Measurements from ENCODE around the gene METRN.

Gene METRN

DNA sequence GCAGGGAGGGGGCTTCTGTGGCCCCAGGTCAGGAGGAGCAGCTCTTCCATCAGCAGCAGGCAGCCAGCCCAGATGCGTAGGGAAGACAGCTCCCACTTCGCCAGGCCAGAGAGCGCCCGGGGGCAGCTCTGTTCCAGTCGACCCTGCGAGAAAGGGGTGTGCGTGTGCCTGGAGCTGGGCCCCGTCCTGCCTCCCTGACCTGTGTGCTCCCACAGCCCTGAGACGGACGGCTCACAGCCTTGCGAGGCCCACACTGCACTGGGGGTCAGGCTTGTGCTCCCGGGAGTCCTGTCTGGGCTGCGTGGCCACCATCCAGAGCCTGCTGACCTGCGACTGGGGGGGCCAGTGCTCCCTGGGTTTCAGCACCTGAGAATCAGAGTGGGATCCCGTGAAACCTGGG lies 45.1 kb downstream of the METRN start:
- DNase-seq (ENCODE audit: low spot score) = no peak

DNA sequence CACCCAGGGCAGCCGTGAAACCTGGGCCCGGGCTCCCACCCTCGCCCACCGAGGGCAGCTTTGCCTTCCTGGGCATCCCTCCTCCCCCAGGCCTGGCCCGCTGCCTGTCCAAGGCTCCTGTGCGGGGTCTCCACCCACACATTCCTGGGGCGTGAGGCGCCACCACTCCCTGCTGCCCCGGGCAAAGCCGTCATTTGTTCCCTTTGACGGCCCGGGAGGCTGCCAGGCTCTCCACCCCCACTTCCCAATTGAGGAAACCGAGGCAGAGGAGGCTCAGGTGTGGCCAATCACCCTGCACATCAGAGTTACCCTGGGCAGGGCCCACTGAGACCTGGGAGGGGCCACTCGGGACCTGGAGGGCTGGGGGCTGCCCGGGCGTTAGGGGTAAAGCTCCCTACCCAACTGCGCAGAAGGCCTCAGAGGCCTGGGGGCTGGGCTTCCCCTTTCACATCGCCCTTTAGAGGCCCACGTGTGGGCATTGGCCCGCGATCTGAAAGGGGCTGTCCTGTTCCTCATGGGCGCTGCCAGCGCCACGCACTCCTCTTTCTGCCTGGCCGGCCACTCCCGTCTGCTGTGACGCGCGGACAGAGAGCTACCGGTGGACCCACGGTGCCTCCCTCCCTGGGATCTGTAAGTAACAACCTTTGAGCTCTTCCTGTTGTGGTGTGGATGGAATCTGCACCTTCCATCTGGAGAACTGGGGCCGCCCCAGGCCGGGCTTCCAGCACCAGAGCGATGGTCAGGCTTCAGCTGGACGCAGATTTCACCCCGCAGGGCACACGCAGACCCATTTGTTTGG lies 45.8 kb downstream of the METRN start, which contains the start of gene MSLN:
Gene MSLN (plus strand): TSS at position 190 of the 799 bp plus-strand sequence. CDS start 1,947 bp downstream, outside the sequence.
- no peak for DNase-seq (ENCODE audit: low spot score)

DNA sequence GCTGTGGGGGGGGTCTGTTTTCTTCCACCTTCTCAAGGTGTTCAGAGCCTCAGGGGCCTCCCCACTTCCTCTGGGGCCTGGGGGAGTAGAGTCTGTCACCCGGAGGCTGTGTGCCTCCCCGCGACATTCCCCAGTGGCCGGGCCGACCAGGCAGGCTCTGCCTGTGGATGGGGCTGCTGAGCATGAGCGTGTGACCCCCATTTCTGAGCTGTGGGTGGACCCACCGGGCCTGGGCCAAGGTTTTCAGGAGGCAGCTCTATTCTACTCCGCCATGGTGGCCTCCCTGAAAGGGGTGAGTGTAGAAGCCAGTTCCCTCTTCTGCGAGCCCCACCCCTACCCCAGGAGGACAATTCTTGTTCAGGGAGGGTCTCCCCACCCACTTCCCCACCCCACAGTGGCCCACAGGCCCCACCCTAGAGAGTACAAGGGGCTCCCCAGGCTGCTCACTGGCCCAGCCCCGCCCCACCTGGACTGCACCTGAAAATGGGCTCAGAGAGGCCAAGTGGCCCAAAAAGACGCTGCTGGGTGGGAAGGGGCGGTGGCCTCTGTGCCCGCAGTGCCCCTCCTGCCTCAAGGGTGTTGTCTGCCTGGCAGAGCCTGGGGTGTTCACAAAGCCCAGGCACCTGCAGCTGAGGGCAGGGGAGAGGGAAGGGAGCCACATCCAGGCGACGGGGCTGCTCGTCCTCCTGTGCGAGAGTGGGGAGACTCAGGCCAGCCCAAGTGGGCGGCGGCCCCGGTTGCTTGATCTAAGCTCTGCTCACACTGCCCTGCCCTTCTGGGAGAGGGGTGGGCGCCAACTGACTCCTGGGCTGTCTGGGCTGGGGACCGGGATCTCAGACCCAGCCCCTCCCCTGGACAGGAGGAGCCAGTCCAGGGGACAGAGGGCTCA lies 47.0 kb downstream of the METRN start:
- no peak for DNase-seq (ENCODE audit: low spot score)

DNA sequence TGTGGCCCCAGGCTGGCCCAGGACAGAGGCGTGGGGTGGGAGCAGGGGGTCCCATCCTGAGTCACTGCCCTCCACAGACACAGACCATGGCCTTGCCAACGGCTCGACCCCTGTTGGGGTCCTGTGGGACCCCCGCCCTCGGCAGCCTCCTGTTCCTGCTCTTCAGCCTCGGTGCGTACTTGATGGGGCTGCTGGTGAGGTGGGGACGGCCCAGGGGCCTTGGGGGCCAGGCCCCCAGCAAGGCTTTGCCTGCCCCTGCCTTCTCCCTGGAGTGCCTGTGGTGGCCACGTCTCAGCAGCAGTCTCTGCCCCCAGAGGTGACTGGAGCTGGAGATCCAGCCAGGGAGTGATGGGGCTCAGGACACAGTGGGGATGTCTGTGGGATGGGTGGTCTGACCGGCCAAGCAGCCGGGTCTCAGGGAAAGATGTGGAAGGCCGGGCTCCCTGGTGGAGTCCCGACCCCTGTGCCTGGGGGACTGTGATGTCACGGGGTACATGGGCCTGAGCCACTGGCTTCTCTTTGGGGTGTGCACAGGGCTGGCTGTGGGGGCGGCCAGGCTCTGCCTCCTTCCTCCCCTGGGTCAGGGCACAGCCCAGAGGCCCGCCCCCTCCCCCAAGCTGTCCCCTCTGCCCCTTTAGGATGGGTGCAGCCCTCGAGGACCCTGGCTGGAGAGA lies 47.8 kb downstream of the METRN start:
- no peak for DNase-seq (ENCODE audit: low spot score)

DNA sequence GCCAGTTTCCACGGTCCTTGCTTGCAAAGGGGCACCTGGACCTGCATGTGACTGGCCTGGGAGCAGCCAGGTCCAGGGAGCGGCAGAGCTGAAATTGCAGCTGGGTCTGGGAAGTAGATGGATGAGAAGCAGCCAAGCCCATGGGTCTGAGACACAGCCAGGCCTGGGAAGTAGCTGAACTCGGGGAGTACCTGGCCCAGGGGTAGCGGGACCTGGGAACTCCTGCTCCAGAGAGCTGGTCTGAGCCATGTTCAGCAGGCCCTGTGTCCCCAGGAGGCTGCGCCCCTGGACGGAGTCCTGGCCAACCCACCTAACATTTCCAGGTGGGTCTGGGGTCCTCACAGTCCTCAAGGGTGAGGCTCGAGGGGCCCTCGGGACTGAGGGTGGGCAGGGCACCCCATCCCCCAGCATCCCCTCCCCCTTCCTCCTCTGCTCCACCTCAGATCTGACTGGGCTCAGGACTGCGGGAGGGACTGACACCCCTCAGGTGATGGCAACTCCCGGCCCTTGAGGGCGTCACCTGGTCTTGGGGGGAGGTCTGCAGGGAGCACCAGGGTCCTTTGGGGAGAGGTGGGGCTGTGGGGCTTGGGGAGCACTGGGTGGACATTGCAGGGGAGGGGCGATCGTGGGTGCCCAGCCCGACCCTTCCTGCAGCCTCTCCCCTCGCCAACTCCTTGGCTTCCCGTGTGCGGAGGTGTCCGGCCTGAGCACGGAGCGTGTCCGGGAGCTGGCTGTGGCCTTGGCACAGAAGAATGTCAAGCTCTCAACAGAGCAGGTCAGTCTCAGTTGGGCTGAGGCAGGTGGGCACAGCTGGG lies 48.7 kb downstream of the METRN start:
- no peak for DNase-seq (ENCODE audit: low spot score)

DNA sequence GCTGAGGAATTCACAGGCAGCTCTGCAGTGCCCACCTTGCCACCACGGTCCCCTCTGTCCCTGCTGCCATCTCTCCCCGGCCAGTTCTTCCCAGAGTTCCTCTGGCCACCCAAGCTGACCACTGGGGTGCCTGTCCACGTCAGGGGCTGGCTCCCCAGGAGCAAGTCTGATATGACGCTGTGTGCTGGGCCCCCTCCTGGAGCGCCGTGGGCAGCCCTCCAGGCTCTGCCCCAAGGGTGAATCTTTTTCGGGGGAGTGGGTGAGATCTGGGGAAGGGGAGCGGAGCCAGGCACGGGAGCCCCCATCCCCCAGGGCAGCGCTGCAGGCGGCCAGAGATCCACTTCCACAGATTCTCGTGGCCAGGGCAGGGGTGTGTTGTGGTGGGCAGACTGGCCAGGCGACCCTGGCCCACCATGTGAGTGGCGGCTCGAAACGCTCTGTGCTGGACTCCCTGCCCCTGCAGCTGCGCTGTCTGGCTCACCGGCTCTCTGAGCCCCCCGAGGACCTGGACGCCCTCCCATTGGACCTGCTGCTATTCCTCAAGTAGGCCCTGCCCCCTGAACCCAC lies 49.3 kb downstream of the METRN start:
- DNase-seq (ENCODE audit: low spot score) = no peak

DNA sequence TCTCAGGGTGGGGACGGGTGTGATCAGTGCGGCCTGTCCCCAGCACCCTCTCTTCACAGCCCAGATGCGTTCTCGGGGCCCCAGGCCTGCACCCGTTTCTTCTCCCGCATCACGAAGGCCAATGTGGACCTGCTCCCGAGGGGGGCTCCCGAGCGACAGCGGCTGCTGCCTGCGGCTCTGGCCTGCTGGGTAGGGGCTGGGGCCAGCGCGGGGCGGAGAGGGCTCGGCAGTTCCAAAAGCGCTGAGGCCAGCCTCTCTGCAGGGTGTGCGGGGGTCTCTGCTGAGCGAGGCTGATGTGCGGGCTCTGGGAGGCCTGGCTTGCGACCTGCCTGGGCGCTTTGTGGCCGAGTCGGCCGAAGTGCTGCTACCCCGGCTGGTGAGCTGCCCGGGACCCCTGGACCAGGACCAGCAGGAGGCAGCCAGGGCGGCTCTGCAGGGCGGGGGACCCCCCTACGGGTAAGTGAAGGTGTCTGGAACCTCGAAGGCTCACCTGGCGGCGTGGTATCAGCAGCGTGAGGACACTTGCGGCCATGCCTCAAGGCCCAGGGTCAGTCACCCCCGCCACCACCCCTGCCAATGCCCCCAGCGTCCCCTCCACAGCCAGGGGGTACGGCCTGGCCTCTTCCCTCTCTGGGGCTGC lies 50.0 kb downstream of the METRN start:
- DNase-seq (ENCODE audit: low spot score) = no peak

DNA sequence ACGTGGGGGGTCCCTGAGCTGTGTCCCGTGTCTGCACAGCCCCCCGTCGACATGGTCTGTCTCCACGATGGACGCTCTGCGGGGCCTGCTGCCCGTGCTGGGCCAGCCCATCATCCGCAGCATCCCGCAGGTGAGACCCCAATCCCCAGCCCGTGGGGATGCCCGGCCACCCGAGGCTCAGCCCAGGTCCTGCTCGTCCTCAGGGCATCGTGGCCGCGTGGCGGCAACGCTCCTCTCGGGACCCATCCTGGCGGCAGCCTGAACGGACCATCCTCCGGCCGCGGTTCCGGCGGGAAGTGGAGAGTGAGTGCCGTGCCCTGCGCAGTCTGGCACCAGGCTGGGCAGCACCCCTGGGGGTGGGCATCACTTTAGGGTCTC lies 50.6 kb downstream of the METRN start:
- no peak for DNase-seq (ENCODE audit: low spot score)

DNA sequence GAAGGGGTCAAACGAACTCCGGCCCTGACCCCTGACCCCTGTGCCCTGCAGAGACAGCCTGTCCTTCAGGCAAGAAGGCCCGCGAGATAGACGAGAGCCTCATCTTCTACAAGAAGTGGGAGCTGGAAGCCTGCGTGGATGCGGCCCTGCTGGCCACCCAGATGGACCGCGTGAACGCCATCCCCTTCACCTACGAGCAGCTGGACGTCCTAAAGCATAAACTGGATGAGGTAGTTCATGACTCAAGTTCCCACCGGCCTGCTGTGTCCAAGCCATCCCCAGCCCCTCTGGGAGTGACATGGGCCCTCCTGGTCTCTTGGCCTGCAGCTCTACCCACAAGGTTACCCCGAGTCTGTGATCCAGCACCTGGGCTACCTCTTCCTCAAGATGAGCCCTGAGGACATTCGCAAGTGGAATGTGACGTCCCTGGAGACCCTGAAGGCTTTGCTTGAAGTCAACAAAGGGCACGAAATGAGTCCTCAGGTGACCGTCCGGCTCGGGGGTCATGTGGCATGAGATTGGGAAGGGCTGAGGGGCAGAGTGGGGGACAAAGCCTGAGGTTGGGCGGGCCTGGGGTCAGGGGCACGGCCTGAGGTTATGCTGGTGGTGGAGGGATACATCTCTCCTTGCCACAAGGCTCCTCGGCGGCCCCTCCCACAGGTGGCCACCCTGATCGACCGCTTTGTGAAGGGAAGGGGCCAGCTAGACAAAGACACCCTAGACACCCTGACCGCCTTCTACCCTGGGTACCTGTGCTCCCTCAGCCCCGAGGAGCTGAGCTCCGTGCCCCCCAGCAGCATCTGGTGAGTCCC lies 51.3 kb downstream of the METRN start:
- DNase-seq (ENCODE audit: low spot score) = no peak

DNA sequence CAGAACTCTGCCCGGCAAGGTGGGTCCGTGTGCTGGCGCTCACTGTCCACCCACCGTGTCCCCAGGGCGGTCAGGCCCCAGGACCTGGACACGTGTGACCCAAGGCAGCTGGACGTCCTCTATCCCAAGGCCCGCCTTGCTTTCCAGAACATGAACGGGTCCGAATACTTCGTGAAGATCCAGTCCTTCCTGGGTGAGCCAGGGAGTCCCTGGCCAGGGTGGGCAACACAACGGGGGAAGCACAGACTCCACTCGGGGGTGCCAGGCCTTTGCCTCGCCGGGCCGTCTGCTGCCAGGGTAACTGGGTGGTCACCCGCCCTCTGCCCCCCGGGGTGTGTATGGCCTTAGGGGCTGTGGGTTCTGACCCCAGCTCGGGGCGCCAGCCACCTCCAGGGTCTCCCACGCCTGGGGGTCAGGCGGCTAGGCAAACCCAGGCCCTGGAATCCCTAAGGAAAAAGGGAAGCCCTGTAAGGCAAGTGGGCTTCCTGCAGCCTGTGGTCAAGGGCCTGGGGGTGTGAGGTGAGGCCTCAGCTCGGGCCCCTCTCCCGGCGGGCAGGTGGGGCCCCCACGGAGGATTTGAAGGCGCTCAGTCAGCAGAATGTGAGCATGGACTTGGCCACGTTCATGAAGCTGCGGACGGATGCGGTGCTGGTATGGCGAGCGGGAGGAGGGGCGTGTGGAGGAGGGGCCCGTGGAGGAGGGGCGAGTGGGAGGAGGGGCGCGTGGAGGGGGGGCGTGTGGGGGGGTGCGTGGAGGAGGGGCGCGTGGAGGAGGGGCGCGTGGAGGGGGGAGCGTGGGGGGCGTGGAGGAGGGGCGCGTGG lies 52.1 kb downstream of the METRN start:
- no peak for DNase-seq (ENCODE audit: low spot score)

DNA sequence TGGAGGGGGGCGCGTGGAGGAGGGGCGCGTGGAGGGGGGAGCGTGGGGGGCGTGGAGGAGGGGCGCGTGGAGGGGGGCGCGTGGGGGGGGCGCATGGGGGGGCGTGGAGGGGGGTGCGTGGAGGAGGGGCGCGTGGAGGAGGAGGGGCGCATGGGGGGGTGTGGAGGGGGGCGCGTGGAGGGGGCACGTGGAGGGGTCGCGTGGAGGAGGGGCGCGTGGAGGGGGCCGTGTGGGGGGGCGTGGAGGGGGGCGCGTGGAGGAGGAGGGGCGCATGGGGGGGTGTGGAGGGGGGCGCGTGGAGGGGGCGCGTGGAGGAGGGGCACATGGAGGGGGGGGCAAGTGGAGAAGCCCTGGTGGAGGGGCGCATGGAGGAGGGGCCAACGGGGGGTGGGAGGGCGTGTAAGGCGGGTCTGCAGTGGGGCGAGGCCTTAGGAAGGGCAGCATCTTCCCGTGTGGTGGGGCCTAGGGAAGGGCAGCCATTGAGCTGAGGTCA lies 52.9 kb downstream of the METRN start:
- no peak for DNase-seq (ENCODE audit: low spot score)

DNA sequence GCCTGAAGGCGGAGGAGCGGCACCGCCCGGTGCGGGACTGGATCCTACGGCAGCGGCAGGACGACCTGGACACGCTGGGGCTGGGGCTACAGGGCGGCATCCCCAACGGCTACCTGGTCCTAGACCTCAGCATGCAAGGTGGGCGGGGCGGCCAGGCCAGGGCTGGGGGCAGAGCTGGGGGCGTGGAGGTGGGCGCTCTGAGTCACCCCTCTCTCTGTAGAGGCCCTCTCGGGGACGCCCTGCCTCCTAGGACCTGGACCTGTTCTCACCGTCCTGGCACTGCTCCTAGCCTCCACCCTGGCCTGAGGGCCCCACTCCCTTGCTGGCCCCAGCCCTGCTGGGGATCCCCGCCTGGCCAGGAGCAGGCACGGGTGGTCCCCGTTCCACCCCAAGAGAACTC lies 53.5 kb downstream of the METRN start:
- no peak for DNase-seq (ENCODE audit: low spot score)
